Neutrophil (primary cell): ENCODE results near the gene PCDHGB1.
"Not testable (repeated sequence)": the region's sequence is repeated elsewhere in the genome, so short reads cannot be mapped to it uniquely, and the experiment has no call there.

Source experiments
- H3K27ac ChIP-seq: fragments of 200-600 bp; sonication (generic); 2 replicates; pipeline ENCODE4 v1.5.1; 2016; ENCODE audit warnings: mild to moderate bottlenecking, moderate library complexity
- H3K27me3 ChIP-seq: fragments of 200-600 bp; sonication (generic); 2 replicates; pipeline ENCODE4 v1.6.0; 2016; ENCODE audit warnings: mild to moderate bottlenecking
- H3K36me3 ChIP-seq: fragments of 200-600 bp; sonication (generic); 2 replicates; pipeline ENCODE4 v1.5.1; 2017
- H3K4me1 ChIP-seq, 2 experiments: fragments of 200-600 bp in 1 of 2; sonication (generic) in 1 of 2; 1 replicate in 1 of 2; 2 replicates in 1 of 2; pipeline versions ENCODE4 v1.5.1 to v1.6.1; 2013 to 2016; ENCODE audit warnings: low read depth in 1 of 2, low read length in 1 of 2, mild to moderate bottlenecking in 1 of 2, moderate library complexity in 1 of 2; ENCODE audit not compliant: control insufficient read depth in 1 of 2, insufficient read depth in 1 of 2
- H3K4me3 ChIP-seq, 2 experiments: fragments of 200-600 bp in 1 of 2; sonication (generic) in 1 of 2; 1 replicate in 1 of 2; 2 replicates in 1 of 2; pipeline ENCODE4 v1.5.1; 2013 to 2016; ENCODE audit warnings: low read depth in 1 of 2, low read length in 1 of 2, mild to moderate bottlenecking in 1 of 2, moderate library complexity in 1 of 2
- H3K9me3 ChIP-seq: fragments of 200-600 bp; sonication (generic); 2 replicates; pipeline ENCODE4 v1.5.1; 2016
- CTCF ChIP-seq: fragments of 200-600 bp; sonication (generic); IDR thresholded peaks from 2 replicates; pipeline ENCODE4 v1.5.1; 2016; ENCODE audit warnings: antibody characterized with exemption

PCDHGB1 gene

GRCh38 chr5:141343953-141344463 is 5.9 kb upstream of the PCDHGB1 start:
- Histone ChIP-seq H3K27me3 (peaks cover 89% of the 10 kb centered on the region), H3K4me1 (no peaks in the 10 kb centered on the region), H3K4me3 (peak overlapping the region in 1 of 2 experiments; percentile 4), H3K9me3 (peaks cover 17% of the 10 kb centered on the region), H3K27ac (no peak overlapping the region), H3K36me3 (no peaks in the 10 kb centered on the region)
- TF ChIP-seq CTCF: no peak

GRCh38 chr5:141345327-141345726 is 4.6 kb upstream of the PCDHGB1 start:
- Histone ChIP-seq H3K36me3 (no peaks in the 10 kb centered on the region), H3K27me3 (peaks cover 89% of the 10 kb centered on the region), H3K9me3 (peaks cover 12% of the 10 kb centered on the region), H3K4me3 (no peak overlapping the region), H3K4me1 (no peaks in the 10 kb centered on the region), H3K27ac (no peak overlapping the region)
- no peak for TF ChIP-seq CTCF

- H3K4me3 ChIP-seq, H3K9me3 ChIP-seq, H3K4me1 ChIP-seq, H3K36me3 ChIP-seq, H3K27ac ChIP-seq: not testable (repeated sequence)
- H3K27me3 ChIP-seq: peaks cover 89% of the 10 kb centered on the region
Observed at GRCh38 chr5:141346017-141346416, 3.9 kb upstream of the PCDHGB1 start.

GRCh38 chr5:141351591-141351990 is 1.7 kb downstream of the PCDHGB1 start:
- Histone ChIP-seq H3K36me3 (no peaks in the 10 kb centered on the region), H3K4me1 (no peaks in the 10 kb centered on the region), H3K27ac (no peak overlapping the region), H3K4me3 (no peak overlapping the region), H3K27me3 (peaks cover 91% of the 10 kb centered on the region), H3K9me3 (peaks cover 19% of the 10 kb centered on the region)
- no peak for TF ChIP-seq CTCF

- Histone ChIP-seq H3K4me1 (no peaks in the 10 kb centered on the region), H3K9me3 (peaks cover 22% of the 10 kb centered on the region), H3K36me3 (no peaks in the 10 kb centered on the region), H3K27ac (no peak within 1 kb of the TSS), H3K4me3 (no peak within 1 kb of the TSS), H3K27me3 (peaks cover 100% of the 10 kb centered on the region)
- no peak for TF ChIP-seq CTCF
Observed at GRCh38 chr5:141354900-141355469, 5.1 kb downstream of the PCDHGB1 start, which contains the start of gene PCDHGA4. Gene PCDHGA4, plus strand, starts transcription at chr5:141355021. Its CDS starts 87 bp downstream, at chr5:141355108.

GRCh38 chr5:141355641-141356040 is 5.7 kb downstream of the PCDHGB1 start:
- peaks cover 23% of the 10 kb centered on the region for H3K9me3 ChIP-seq
- peaks cover 100% of the 10 kb centered on the region for H3K27me3 ChIP-seq
- no peak for TF ChIP-seq CTCF
- no peak overlapping the region for H3K27ac ChIP-seq
- no peaks in the 10 kb centered on the region for H3K4me1 ChIP-seq
- H3K36me3 ChIP-seq: no peaks in the 10 kb centered on the region
- no peak overlapping the region for H3K4me3 ChIP-seq
